Ovary (tissue), 3 donors: ENCODE data around the gene CRYL1.

Experiments
- EP300 ChIP-seq: sonication (generic); formaldehyde crosslinking; IDR thresholded peaks from one replicate; pipeline ENCODE4 v1.6.1; 2017; ENCODE audit warnings: antibody characterized with exemption
- TF ChIP-seq, protein P1 (sequence below), 3 donors: fragments of 450-650 bp in 2 of 3; fragments of 200-600 bp in 1 of 3; IDR thresholded peaks; one replicate each; pipeline versions ENCODE4 v1.5.1 to v1.8.0; 2016 to 2022; ENCODE audit warnings: antibody characterized with exemption in 3 of 3, mild to moderate bottlenecking in 1 of 3
- donor health status: DM: no; HTN: no; CAD: no.

DNA sequence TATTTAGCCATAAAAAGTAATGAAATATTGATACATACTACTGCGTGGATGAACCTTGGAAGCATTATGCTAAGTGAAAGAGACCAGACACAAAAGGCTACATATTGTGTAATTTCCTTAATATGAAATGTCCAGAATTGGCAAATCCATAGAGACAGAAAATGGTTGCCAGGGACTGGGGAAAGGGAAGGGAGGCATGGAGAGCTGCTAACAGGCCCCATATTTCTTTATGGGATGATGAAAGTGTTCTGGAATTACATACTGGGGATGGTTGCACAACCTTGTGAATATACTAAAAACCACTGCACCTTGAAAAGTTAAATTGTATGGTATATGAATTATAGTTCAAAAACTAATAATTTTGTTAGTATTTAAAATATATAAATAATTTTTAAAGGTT lies 44.9 kb upstream of the CRYL1 start:
- TF ChIP-seq, protein P1, sequence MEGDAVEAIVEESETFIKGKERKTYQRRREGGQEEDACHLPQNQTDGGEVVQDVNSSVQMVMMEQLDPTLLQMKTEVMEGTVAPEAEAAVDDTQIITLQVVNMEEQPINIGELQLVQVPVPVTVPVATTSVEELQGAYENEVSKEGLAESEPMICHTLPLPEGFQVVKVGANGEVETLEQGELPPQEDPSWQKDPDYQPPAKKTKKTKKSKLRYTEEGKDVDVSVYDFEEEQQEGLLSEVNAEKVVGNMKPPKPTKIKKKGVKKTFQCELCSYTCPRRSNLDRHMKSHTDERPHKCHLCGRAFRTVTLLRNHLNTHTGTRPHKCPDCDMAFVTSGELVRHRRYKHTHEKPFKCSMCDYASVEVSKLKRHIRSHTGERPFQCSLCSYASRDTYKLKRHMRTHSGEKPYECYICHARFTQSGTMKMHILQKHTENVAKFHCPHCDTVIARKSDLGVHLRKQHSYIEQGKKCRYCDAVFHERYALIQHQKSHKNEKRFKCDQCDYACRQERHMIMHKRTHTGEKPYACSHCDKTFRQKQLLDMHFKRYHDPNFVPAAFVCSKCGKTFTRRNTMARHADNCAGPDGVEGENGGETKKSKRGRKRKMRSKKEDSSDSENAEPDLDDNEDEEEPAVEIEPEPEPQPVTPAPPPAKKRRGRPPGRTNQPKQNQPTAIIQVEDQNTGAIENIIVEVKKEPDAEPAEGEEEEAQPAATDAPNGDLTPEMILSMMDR (IDR thresholded peaks at IDR 0.05), result no peak
- TF ChIP-seq EP300, result no peak
